Astrocyte (in vitro differentiated cells and primary cell): Measurements from ENCODE around the gene C10orf105.

Experiments used
- EZH2 ChIP-seq: IDR thresholded peaks from 2 replicates; pipeline ENCODE4 v1.6.1; 2012; ENCODE audit warnings: mild to moderate bottlenecking, low read length, inconsistent platforms; ENCODE audit not compliant: insufficient read depth
- TF ChIP-seq, protein P1 (sequence below): IDR thresholded peaks from 2 replicates; pipeline ENCODE4 v1.5.1; 2011; ENCODE audit warnings: low read depth, mild to moderate bottlenecking, inconsistent platforms, low read length, moderate library complexity; ENCODE audit not compliant: insufficient read depth

GRCh38 chr10:71750124-71750841 lies 30.7 kb upstream of the C10orf105 start:
- TF ChIP-seq, protein P1, sequence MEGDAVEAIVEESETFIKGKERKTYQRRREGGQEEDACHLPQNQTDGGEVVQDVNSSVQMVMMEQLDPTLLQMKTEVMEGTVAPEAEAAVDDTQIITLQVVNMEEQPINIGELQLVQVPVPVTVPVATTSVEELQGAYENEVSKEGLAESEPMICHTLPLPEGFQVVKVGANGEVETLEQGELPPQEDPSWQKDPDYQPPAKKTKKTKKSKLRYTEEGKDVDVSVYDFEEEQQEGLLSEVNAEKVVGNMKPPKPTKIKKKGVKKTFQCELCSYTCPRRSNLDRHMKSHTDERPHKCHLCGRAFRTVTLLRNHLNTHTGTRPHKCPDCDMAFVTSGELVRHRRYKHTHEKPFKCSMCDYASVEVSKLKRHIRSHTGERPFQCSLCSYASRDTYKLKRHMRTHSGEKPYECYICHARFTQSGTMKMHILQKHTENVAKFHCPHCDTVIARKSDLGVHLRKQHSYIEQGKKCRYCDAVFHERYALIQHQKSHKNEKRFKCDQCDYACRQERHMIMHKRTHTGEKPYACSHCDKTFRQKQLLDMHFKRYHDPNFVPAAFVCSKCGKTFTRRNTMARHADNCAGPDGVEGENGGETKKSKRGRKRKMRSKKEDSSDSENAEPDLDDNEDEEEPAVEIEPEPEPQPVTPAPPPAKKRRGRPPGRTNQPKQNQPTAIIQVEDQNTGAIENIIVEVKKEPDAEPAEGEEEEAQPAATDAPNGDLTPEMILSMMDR: no peak
- no peak for TF ChIP-seq EZH2
